Sigmoid colon (tissue), 7 donors: ENCODE results near the gene NOTCH1. TPM values are rescaled to one million over a fixed set of nuclear protein-coding genes. Genes with fewer than 3 reads are reported as not detected.

Experiments used
- DNase-seq: peaks from one replicate; pipeline ENCODE4 v3.0.0-alpha.2; 2019
- H3K27ac ChIP-seq, 4 donors: fragments of 200-600 bp; sonication (generic); one replicate each; pipeline ENCODE4 v1.5.1; 2016 to 2019; ENCODE audit warnings: mild to moderate bottlenecking in 1 of 4
- H3K27me3 ChIP-seq, 3 donors: fragments of 200-600 bp; sonication (generic); one replicate each; pipeline ENCODE4 v1.5.1; 2019; ENCODE audit warnings: mild to moderate bottlenecking in 1 of 3
- H3K36me3 ChIP-seq, 4 donors: fragments of 200-600 bp; sonication (generic); one replicate each; pipeline ENCODE4 v1.5.1; 2016 to 2019
- H3K4me1 ChIP-seq, 4 donors: fragments of 200-600 bp; sonication (generic); one replicate each; pipeline ENCODE4 v1.5.1; 2017 to 2019
- H3K4me3 ChIP-seq, 4 donors: fragments of 200-600 bp; sonication (generic); one replicate each; pipeline ENCODE4 v1.5.1; 2017 to 2019; ENCODE audit warnings: mild to moderate bottlenecking in 2 of 4, moderate library complexity in 1 of 4
- H3K9me3 ChIP-seq, 4 donors: fragments of 200-600 bp in 3 of 4; sonication (generic) in 3 of 4; one replicate each; pipeline versions ENCODE4 v1.5.1 to v1.6.1; 2013 to 2019
- EP300 ChIP-seq, 4 donors: sonication (generic); formaldehyde crosslinking; IDR thresholded peaks; one replicate each; pipeline ENCODE4 v1.6.1; 2017; ENCODE audit warnings: antibody characterized with exemption in 4 of 4
- POLR2A ChIP-seq, 2 donors: fragments of 450-650 bp; IDR thresholded peaks; one replicate each; pipeline ENCODE4 v1.6.1; 2016; ENCODE audit warnings: antibody characterized with exemption in 2 of 2, mild to moderate bottlenecking in 2 of 2, moderate library complexity in 2 of 2
- POLR2AphosphoS5 ChIP-seq, 4 donors: sonication (generic); formaldehyde crosslinking; IDR thresholded peaks; one replicate each; pipeline ENCODE4 v1.6.1; 2017; ENCODE audit warnings: antibody characterized with exemption in 4 of 4
- WGBS, 2 donors: extraction: QIAGEN DNeasy Blood & Tissue Kit; methylation state at CpG; one replicate each; pipeline ENCODE4 v1.1.7; 2013; 5-methylcytosine and 5-hydroxymethylcytosine counted together
- intact Hi-C: fragments of 100-400 bp; cut with DNase I; formaldehyde crosslinking; loops from one replicate; pipeline ENCODE4 v1.15.1; 2023
- polyA plus RNA-seq, 3 donors: library from polyadenylated mRNA; stranded (reverse); fragments of 200-250 nt; gene quantifications; one replicate each; pipeline ENCODE4 v1.2.3, GENCODE V29; 2013
- total RNA-seq, 4 donors: library from RNA; depleted of rRNA; stranded (reverse); fragments of >200 nt; gene quantifications; one replicate each; pipeline ENCODE4 v1.1.0, GENCODE V29; 2016
- TF ChIP-seq, protein P1 (sequence below), 4 experiments: fragments of 450-650 bp in 3 of 4; fragments of 200-600 bp in 1 of 4; IDR thresholded peaks; one replicate each; pipeline ENCODE4 v1.5.1; 2016 to 2019; ENCODE audit warnings: antibody characterized with exemption in 4 of 4, mild to moderate bottlenecking in 3 of 4, moderate library complexity in 2 of 4
- donor health status: healthy with polysubstance abuse.
- donor health status: Bipolar disorder and iron deficiency.
- donor health status: healthy.

Gene NOTCH1
- total and polyA plus RNA-seq, 7 donors: 1.8 to 36.0 (median 30.7) TPM

DNA sequence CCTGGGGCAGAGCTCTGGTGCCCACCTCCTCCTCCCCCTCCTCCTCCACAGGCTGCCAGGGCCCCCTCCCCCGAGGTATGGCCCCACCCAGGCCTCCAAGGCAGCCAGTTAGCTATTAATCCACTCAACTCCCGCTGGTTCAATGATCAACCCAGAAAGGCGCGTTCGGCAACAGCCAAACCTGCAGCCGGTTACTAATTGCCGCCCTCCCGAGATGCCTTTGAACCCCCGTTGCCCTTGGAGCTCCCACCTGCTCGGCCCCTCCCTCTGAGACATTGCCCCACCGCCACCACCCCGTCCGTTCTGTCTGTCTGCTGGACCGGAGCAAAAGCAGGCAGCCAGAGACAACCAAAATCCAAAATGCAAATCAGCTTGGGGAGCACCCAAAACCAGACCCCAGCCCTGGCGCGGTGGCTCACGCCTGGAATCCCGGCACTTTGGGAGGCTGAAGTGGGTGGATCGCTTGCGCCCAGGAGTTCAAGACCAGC is 25.8 kb downstream of the NOTCH1 start:
- H3K27me3 ChIP-seq: no peaks in the 10 kb centered on the region
- H3K9me3 ChIP-seq: no peaks in the 10 kb centered on the region
- no peak for TF ChIP-seq POLR2A (IDR thresholded peaks at IDR 0.05)
- H3K27ac ChIP-seq: peak overlapping the region in 1 of 4 donors; percentile 0
- peaks cover 0 to 20% (median 8%) of the 10 kb centered on the region in 4 donors for H3K4me1 ChIP-seq
- WGBS, 2 donors: 20 to 73% methylated on average over 20 of the region's 20 CpGs
- peaks cover 26 to 83% (median 59%) of the 10 kb centered on the region in 4 donors for H3K36me3 ChIP-seq
- no peak overlapping the region for H3K4me3 ChIP-seq
- intact Hi-C loops: no loop called here
- no peak for DNase-seq

DNA sequence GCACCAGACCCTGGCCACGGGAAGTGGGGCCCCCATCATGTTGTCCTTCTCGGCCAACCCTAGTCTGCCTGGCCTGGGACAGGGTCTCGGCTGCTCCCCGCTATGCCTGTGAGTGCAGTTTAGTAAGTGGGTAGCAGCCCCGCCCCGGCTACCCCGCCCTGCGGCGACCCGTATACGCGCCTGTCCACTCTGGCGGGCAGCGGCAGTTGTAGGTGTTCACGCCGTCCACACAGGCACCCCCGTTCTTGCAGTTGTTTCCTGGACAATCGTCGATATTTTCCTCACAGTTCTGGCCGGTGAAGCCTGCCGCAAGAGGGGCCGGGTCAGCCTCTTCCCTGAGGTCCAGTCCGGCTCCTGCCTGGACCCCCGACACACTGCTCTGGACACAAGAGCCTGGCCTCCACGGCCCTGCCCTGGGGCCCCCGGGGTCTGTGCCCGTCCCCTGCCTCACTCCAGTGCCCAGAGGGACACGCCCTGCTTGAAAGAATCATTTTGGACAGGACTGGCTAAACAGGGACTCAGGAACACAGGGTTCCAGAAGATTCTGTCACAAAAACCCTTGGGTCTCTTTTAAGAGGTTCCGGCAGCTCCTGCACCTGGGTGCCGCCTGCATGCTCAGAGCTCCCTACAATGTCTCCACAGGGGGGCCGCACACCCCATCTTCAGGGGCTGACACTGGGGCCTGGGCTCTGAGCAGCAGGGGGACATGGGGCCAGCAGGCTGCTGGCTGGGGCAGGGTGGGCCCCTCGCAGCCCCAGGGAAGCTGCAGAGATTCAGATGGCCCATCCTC is 26.4 kb downstream of the NOTCH1 start:
- peak overlapping the region in 1 of 4 donors; percentile 0 for H3K27ac ChIP-seq
- peaks cover 0 to 15% (median 4%) of the 10 kb centered on the region in 4 donors for H3K4me1 ChIP-seq
- TF ChIP-seq EP300 (IDR thresholded peaks at IDR 0.05): no peak
- no peak for TF ChIP-seq POLR2A (IDR thresholded peaks at IDR 0.05)
- TF ChIP-seq, protein P1, sequence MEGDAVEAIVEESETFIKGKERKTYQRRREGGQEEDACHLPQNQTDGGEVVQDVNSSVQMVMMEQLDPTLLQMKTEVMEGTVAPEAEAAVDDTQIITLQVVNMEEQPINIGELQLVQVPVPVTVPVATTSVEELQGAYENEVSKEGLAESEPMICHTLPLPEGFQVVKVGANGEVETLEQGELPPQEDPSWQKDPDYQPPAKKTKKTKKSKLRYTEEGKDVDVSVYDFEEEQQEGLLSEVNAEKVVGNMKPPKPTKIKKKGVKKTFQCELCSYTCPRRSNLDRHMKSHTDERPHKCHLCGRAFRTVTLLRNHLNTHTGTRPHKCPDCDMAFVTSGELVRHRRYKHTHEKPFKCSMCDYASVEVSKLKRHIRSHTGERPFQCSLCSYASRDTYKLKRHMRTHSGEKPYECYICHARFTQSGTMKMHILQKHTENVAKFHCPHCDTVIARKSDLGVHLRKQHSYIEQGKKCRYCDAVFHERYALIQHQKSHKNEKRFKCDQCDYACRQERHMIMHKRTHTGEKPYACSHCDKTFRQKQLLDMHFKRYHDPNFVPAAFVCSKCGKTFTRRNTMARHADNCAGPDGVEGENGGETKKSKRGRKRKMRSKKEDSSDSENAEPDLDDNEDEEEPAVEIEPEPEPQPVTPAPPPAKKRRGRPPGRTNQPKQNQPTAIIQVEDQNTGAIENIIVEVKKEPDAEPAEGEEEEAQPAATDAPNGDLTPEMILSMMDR (IDR thresholded peaks at IDR 0.05): no peak
- TF ChIP-seq POLR2AphosphoS5 (IDR thresholded peaks at IDR 0.05): no peak
- no peaks in the 10 kb centered on the region for H3K9me3 ChIP-seq
- peaks cover 32 to 89% (median 66%) of the 10 kb centered on the region in 4 donors for H3K36me3 ChIP-seq
- intact Hi-C loops: no loop called here
- H3K4me3 ChIP-seq: no peak overlapping the region
- H3K27me3 ChIP-seq: no peaks in the 10 kb centered on the region
- no peak for DNase-seq
- WGBS, 2 donors: 19 to 72% methylated on average over 32 of the region's 32 CpGs

DNA sequence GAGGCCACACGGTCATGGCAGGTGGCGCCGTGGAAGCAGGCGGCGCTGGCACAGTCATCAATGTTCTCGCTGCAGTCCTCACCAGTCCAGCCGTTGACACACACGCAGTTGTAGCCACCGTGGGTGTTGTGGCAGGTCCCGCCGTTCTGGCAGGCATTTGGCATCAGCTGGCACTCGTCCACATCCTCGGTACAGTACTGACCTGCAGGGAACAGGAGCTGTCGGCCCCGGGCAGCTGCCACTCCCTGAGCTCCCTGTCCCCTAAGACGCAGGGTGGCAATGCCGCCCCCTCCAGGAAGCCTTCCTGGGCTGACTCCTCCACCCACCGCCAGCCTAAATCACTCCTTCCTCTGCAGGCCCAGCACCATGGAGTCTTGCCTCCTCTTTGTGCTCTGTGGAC is 27.2 kb downstream of the NOTCH1 start:
- intact Hi-C loops: no loop called here
- WGBS, 2 donors: 29 to 76% methylated on average over 18 of the region's 18 CpGs
- H3K4me1 ChIP-seq: peaks cover 0 to 7% (median 1%) of the 10 kb centered on the region in 4 donors
- TF ChIP-seq POLR2A (IDR thresholded peaks at IDR 0.05) (no peak), EP300 (IDR thresholded peaks at IDR 0.05) (no peak), POLR2AphosphoS5 (IDR thresholded peaks at IDR 0.05) (no peak)
- TF ChIP-seq, protein P1 (IDR thresholded peaks at IDR 0.05): no peak
- no peaks in the 10 kb centered on the region for H3K9me3 ChIP-seq
- H3K4me3 ChIP-seq: no peak overlapping the region
- no peaks in the 10 kb centered on the region for H3K27me3 ChIP-seq
- no peak for DNase-seq
- H3K27ac ChIP-seq: no peak overlapping the region
- H3K36me3 ChIP-seq: peaks cover 40 to 97% (median 74%) of the 10 kb centered on the region in 4 donors

DNA sequence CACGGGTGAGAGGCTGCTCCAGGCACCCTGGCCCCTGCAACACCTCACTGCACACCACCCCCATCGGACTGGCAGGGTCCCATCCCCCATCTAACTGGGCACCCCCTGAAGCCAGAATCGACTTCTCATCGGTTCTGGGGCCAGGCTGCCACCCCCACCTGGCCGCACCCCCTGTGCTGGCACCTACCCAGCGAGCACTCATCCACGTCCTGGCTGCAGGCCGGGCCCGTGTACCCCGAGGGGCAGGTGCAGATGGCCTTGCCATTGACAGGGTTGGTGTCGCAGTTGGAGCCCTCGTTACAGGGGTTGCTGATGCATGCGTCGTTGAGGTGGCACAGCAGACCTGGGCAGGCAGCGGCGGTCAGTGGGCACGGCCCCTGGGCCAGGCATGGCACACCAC is 27.9 kb downstream of the NOTCH1 start:
- H3K27ac ChIP-seq: no peak overlapping the region
- H3K36me3 ChIP-seq: peaks cover 47 to 97% (median 76%) of the 10 kb centered on the region in 4 donors
- DNase-seq: no peak
- no peaks in the 10 kb centered on the region for H3K27me3 ChIP-seq
- TF ChIP-seq EP300 (IDR thresholded peaks at IDR 0.05) (no peak), POLR2A (IDR thresholded peaks at IDR 0.05) (no peak)
- TF ChIP-seq, protein P1 (IDR thresholded peaks at IDR 0.05): no peak
- H3K4me3 ChIP-seq: no peak overlapping the region
- intact Hi-C loops: no loop called here
- WGBS, 2 donors: 65 to 87% methylated on average over 17 of the region's 17 CpGs
- peaks cover 0 to 6% (median 0%) of the 10 kb centered on the region in 4 donors for H3K4me1 ChIP-seq
- H3K9me3 ChIP-seq: no peaks in the 10 kb centered on the region

DNA sequence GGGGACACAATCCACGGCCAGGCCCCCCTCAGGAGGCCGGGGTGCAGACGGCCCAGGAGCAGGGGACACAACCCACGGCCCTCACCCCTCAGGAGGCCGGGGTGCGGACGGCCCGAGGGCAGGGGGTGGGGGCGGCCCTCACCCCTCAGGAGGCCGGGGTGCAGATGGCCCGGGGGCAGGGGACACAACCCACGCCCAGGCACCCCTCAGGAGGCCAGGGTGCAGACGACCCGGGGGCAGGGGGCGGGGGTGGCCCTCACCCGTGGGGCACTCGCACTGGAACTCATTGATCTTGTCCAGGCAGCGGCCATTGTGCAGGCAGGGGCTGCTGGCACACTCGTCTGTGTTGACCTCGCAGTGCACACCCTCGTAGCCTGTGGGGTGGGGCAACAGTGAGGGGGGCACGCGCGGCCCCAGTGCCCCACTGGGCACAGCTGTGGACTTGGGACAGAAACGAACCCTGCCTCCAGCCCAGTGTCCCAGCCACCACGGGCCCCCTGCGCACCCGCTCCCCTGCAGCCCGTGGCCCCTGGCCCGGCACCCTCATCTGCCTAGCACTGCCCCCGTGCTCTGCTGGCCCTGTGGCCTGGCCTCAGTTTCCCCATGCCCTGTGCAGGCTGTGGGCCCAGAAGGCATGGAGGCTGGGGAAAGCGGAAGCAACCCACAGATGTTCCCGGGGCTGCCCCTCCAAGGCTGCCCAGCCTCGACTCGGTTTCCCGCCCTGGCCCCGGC is 28.7 kb downstream of the NOTCH1 start:
- H3K36me3 ChIP-seq: peaks cover 45 to 97% (median 76%) of the 10 kb centered on the region in 4 donors
- 74 to 90% methylated on average over 37 of the region's 37 CpGs for WGBS, 2 donors
- DNase-seq: no peak
- no peak overlapping the region for H3K4me3 ChIP-seq
- H3K27me3 ChIP-seq: no peaks in the 10 kb centered on the region
- H3K4me1 ChIP-seq: peaks cover 0 to 6% (median 0%) of the 10 kb centered on the region in 4 donors
- no peaks in the 10 kb centered on the region for H3K9me3 ChIP-seq
- intact Hi-C loops: no loop called here
- peak overlapping the region in 2 of 4 donors; percentile 7 to 20 for H3K27ac ChIP-seq
- TF ChIP-seq, protein P1 (IDR thresholded peaks at IDR 0.05): no peak
- no peak for TF ChIP-seq POLR2AphosphoS5 (IDR thresholded peaks at IDR 0.05)
- TF ChIP-seq POLR2A (IDR thresholded peaks at IDR 0.05): no peak
- TF ChIP-seq EP300 (IDR thresholded peaks at IDR 0.05): no peak
